Activated naive CD8-positive, alpha-beta T cell (primary cell): ENCODE measurements around the gene MEPCE.
"Not testable (repeated sequence)": the region's sequence is repeated elsewhere in the genome, so short reads cannot be mapped to it uniquely, and the experiment has no call there.

Source experiments
- H3K27ac Mint-ChIP-seq: one replicate; pipeline ENCODE4 v1.8.0; 2021; ENCODE audit warnings: mixed read lengths
- H3K27me3 Mint-ChIP-seq: one replicate; pipeline ENCODE4 v1.8.0; 2021; ENCODE audit warnings: mixed read lengths
- H3K36me3 Mint-ChIP-seq: one replicate; pipeline ENCODE4 v1.8.0; 2021; ENCODE audit warnings: mixed read lengths
- H3K4me1 Mint-ChIP-seq: one replicate; pipeline ENCODE4 v1.8.0; 2021; ENCODE audit warnings: low read depth, mixed read lengths
- H3K4me3 Mint-ChIP-seq: one replicate; pipeline ENCODE4 v1.8.0; 2021; ENCODE audit warnings: mild to moderate bottlenecking, mixed read lengths
- H3K9me3 Mint-ChIP-seq: one replicate; pipeline ENCODE4 v1.8.0; 2021; ENCODE audit warnings: low read depth, mixed read lengths

Gene MEPCE

GRCh38 chr7:100429637-100430492 is at the start of gene MEPCE:
MEPCE (plus strand) TSS chr7:100429831; CDS start chr7:100430019, 188 bp downstream.
- Mint-ChIP-seq H3K4me1 (peaks cover 42% of the 10 kb centered on the region), H3K27ac (peak within 1 kb of the TSS; percentile 100), H3K27me3 (no peaks in the 10 kb centered on the region), H3K4me3 (peak within 1 kb of the TSS; percentile 100), H3K9me3 (no peaks in the 10 kb centered on the region), H3K36me3 (peaks cover 8% of the 10 kb centered on the region)

GRCh38 chr7:100380196-100380595 is 49.4 kb upstream of the MEPCE start:
- no peak overlapping the region for H3K4me3 Mint-ChIP-seq
- no peaks in the 10 kb centered on the region for H3K9me3 Mint-ChIP-seq
- no peak overlapping the region for H3K27ac Mint-ChIP-seq
- H3K36me3 Mint-ChIP-seq, result no peaks in the 10 kb centered on the region
- peaks cover 10% of the 10 kb centered on the region for H3K4me1 Mint-ChIP-seq
- H3K27me3 Mint-ChIP-seq, result no peaks in the 10 kb centered on the region

GRCh38 chr7:100381531-100382233 is 47.9 kb upstream of the MEPCE start:
- H3K27me3 Mint-ChIP-seq, H3K4me3 Mint-ChIP-seq, H3K9me3 Mint-ChIP-seq, H3K27ac Mint-ChIP-seq, H3K4me1 Mint-ChIP-seq, H3K36me3 Mint-ChIP-seq: not testable (repeated sequence)

DNA sequence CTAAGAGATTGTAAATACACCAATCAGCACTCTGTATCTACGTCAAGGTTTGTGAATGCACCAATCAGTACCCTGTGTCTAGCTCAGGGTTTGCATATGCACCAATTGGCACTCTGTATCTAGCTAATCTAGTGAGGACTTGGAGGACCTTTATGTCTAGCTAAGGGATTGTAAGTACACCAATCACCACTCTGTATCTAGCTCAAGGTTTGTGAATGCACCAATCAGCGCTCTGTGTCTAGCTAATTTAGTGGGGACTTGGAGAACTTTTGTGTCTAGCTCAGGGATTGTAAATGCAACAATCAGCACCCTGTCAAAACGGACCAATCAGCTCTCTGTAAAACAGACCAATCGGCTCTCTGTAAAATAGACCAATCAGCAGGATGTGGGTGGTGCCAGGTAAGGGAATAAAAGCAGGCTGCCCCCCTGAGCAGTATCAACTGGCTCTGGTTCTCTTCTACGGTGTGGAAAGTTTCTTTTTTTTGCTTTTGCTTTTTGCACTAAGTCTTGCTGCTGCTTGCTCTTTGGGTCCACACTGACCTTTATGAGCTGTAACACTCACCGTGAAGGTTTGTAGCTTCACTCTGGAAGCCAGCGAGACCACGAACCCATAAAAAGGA is 47.3 kb upstream of the MEPCE start:
- not testable (repeated sequence) for H3K27me3 Mint-ChIP-seq, H3K4me1 Mint-ChIP-seq, H3K9me3 Mint-ChIP-seq, H3K27ac Mint-ChIP-seq, H3K4me3 Mint-ChIP-seq, H3K36me3 Mint-ChIP-seq

- Mint-ChIP-seq H3K36me3 (no peaks in the 10 kb centered on the region), H3K4me1 (peaks cover 8% of the 10 kb centered on the region), H3K9me3 (no peaks in the 10 kb centered on the region), H3K27me3 (no peaks in the 10 kb centered on the region), H3K4me3 (no peak overlapping the region), H3K27ac (no peak overlapping the region)
Measured at GRCh38 chr7:100384628-100385294, 44.9 kb upstream of the MEPCE start.

DNA sequence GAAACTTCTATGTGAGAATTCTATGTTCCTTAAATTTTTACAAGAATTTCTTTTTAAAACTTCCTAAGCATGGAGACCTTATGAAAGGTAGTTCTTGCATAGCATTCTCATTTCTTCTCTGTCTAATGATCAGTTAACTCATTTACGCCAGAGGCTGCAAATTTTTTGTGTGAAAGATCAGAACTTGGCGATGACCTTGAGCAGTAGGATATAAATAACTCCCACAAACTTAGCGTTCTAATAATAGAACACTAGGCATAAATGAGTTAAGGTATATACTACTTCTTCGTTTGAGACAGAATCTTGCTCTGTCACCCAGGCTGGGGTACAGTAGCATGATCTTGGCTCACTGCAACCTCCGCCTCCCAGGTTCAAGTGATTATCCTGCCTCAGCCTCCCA is 42.7 kb upstream of the MEPCE start:
- H3K4me3 Mint-ChIP-seq, result no peak overlapping the region
- no peaks in the 10 kb centered on the region for H3K36me3 Mint-ChIP-seq
- no peaks in the 10 kb centered on the region for H3K27me3 Mint-ChIP-seq
- no peaks in the 10 kb centered on the region for H3K9me3 Mint-ChIP-seq
- H3K4me1 Mint-ChIP-seq, result peaks cover 8% of the 10 kb centered on the region
- no peak overlapping the region for H3K27ac Mint-ChIP-seq

DNA sequence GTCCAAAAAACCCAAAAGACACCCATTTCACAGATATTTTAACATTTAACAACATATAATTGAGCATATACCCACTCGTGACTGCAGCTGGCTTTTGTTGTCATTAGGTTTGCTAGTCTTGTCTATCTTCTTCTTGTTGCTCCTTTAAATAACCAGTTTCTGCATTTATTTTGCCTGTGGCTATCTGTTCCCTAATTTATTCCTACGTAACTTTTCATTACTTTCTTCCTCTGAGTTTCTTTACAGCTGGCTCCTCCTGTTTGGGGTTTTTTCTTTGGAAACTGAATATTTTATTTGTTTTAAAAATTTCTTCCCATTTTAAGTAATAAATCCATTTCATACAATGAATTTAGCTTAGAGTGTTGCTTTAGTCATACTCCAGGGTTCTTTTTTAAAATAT is 41.9 kb upstream of the MEPCE start:
- H3K27me3 Mint-ChIP-seq, result no peaks in the 10 kb centered on the region
- H3K36me3 Mint-ChIP-seq, result no peaks in the 10 kb centered on the region
- no peak overlapping the region for H3K4me3 Mint-ChIP-seq
- peaks cover 6% of the 10 kb centered on the region for H3K4me1 Mint-ChIP-seq
- H3K27ac Mint-ChIP-seq, result no peak overlapping the region
- no peaks in the 10 kb centered on the region for H3K9me3 Mint-ChIP-seq

DNA sequence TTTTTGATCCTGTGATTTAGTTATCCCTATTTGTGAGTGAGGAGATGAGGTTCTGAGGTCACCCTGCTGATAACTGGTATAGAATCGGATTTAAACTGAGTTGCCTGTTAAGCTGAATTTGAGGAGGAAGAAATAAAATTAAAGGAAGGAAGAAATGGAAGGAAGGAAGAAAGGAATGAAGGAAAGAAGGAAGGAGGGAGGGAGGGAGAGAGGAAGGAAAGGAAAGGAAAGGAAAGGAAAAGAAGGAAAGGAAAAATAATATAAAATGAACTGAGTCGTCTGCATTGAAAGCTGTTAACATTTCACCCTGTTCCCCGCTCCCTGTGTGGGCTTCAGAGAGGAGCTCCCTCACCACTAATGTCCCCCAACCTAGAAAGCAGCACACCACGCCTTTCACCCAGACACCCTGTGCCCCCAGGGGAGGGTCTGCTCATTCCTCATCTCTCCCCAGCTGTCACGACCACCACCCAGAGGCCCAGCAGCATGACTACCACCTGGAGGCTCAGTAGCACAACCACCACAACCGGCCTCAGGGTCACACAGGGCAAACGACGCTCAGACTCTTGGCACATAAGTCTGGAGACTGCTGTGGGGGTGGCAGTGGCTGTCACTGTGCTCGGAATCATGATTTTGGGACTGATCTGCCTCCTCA is 40.1 kb upstream of the MEPCE start:
- Mint-ChIP-seq H3K27me3 (no peaks in the 10 kb centered on the region), H3K9me3 (no peaks in the 10 kb centered on the region), H3K4me3 (no peak overlapping the region), H3K36me3 (no peaks in the 10 kb centered on the region), H3K4me1 (no peaks in the 10 kb centered on the region), H3K27ac (no peak overlapping the region)

GRCh38 chr7:100390286-100391009 is 39.2 kb upstream of the MEPCE start:
- H3K27me3 Mint-ChIP-seq, result no peaks in the 10 kb centered on the region
- H3K36me3 Mint-ChIP-seq, result no peaks in the 10 kb centered on the region
- peak overlapping the region; percentile 54 for H3K27ac Mint-ChIP-seq
- peaks cover 1% of the 10 kb centered on the region for H3K4me1 Mint-ChIP-seq
- H3K4me3 Mint-ChIP-seq, result no peak overlapping the region
- no peaks in the 10 kb centered on the region for H3K9me3 Mint-ChIP-seq

GRCh38 chr7:100393233-100393905 is 36.3 kb upstream of the MEPCE start:
- H3K27me3 Mint-ChIP-seq, result no peaks in the 10 kb centered on the region

DNA sequence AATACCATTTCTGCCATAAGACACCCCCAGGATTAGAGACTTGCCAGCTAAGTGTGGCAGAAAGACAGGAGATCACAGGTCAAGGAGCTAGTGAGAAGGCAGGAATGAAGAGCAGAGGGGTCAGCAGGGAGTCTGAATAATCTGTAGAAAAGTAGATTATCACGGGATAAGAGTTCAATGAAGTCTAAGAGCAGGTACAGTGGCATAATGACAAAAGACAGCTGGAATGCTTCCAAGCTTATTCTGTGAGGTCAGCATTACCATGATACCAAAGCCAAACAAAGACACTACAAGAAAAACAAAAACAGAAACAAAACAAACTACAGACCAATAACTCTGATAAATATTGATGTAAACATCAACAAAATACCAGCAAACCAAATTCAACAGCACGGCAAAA is 35.6 kb upstream of the MEPCE start:
- Mint-ChIP-seq H3K4me1 (peaks cover 22% of the 10 kb centered on the region), H3K4me3 (no peak overlapping the region), H3K27me3 (no peaks in the 10 kb centered on the region), H3K27ac (no peak overlapping the region), H3K9me3 (no peaks in the 10 kb centered on the region), H3K36me3 (no peaks in the 10 kb centered on the region)

More at GRCh38 chr7:100393233-100393905, 36.3 kb upstream of the MEPCE start:
- H3K9me3 Mint-ChIP-seq, result no peaks in the 10 kb centered on the region
- no peaks in the 10 kb centered on the region for H3K36me3 Mint-ChIP-seq
- peaks cover 21% of the 10 kb centered on the region for H3K4me1 Mint-ChIP-seq
- H3K4me3 Mint-ChIP-seq, result no peak overlapping the region
- no peak overlapping the region for H3K27ac Mint-ChIP-seq

GRCh38 chr7:100396421-100396982 is 33.1 kb upstream of the MEPCE start:
- H3K4me1 Mint-ChIP-seq, result peaks cover 22% of the 10 kb centered on the region
- peak overlapping the region; percentile 90 for H3K27ac Mint-ChIP-seq
- H3K27me3 Mint-ChIP-seq, result no peaks in the 10 kb centered on the region
- no peaks in the 10 kb centered on the region for H3K9me3 Mint-ChIP-seq
- H3K4me3 Mint-ChIP-seq, result peak overlapping the region; percentile 69
- no peaks in the 10 kb centered on the region for H3K36me3 Mint-ChIP-seq

GRCh38 chr7:100397315-100398081 is 32.1 kb upstream of the MEPCE start:
- Mint-ChIP-seq H3K4me1 (peaks cover 22% of the 10 kb centered on the region), H3K36me3 (no peaks in the 10 kb centered on the region), H3K9me3 (no peaks in the 10 kb centered on the region), H3K27me3 (no peaks in the 10 kb centered on the region), H3K4me3 (peak overlapping the region; percentile 69), H3K27ac (peak overlapping the region; percentile 90)
